Stimulated activated CD8-positive, alpha-beta memory T cell treated with anti-CD3 and anti-CD28 coated beads, Interleukin-4, amount 100 ng/mL, for 4 hours (primary cell): Measurements from ENCODE around the gene HELZ.

Source experiments
- DNase-seq, 2 donors: peaks; one replicate each; pipeline ENCODE4 v3.0.0-alpha.2; 2020; ENCODE audit warnings: low read depth in 2 of 2, low spot score in 1 of 2

HELZ gene

DNA sequence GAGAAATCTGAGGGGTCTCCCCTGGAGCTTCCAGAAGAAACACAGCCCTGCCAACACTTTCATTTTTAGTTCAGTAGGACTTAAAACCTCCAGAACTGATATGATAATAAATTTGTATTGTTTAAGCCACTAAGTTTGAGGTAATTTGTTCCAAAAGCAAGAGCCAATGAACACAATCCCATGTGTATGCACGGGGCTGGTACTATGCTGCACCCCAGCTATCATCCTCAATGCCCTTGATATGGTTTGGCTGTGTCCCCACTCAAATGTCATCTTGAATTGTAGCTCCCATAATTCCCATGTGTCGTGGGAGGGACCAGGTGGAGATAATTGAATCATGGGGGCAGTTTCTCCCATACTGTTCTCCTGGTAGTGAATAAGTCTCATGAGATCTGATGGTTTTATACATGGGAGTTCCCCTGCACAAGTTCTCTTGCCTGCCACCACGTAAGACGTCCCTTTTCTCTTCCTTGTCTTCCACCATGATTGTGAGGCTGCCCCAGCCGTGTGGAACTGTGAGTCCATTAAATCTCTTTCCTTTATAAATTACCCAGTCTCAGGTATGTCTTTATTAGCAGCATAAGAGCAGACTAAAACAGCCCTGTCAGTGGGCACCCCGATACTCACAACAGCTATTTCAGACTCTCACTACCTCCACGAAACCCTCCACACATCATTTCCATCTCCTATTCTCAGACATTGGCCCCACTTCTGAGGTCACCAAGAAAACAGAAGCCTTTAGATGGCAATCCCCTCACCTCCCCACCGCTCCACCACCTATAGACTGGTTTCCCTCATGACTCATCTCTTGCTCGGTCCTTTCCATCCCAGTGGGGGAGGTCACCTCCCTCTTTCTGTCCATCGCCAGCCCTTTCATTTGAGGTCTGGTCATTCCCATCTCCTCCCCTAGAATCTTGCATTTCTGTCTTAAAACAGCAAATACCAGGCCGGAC, 209.6 kb downstream of the HELZ start:
- DNase-seq = no peak

- no peak for DNase-seq
Measured at GRCh38 chr17:67033613-67034012, 211.4 kb downstream of the HELZ start.

- DNase-seq = no peak
Measured at GRCh38 chr17:67032985-67033384, 212.0 kb downstream of the HELZ start.

GRCh38 chr17:67032382-67032781, 212.6 kb downstream of the HELZ start:
- no peak for DNase-seq

DNA sequence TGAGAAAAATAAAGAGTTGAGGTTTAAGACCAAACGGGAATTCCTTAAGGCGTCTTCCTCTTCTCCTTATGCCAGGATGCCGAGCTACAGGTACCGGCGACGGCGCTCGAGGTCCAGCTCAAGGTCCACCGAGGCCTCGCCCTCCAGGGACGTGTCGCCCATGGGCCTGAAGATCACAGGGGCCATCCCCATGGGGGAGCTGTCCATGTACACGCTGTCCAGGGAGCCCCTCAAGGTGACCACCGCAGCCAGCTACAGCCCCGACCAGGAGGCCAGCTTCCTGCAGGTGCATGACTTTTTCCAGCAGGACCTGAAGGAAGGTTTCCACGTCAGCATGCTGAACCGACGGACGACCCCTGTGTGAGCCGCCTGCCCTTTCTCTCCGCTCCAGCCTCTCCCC, 214.4 kb downstream of the HELZ start:
- DNase-seq = no peak

- DNase-seq = no peak
Measured at GRCh38 chr17:67027031-67027628, 217.9 kb downstream of the HELZ start.

DNA sequence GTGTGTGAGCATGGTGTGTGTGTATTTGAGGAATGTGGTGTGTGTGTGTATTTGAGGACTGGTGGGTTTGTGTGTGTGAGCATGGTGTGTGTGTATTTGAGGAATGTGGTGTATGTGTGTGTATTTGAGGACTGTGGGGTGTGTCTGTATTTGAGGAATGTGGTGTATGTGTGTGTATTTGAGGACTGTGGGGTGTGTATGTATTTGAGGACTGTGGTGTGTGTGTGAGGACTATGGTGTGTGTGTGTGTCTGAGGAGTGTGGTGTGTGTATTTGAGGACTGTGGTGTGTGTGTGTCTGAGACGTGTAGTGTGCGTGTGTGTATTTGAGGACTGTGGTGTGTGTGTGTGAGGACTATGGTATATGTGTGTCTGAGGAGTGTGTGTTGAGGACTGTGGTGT, 218.7 kb downstream of the HELZ start:
- DNase-seq = no peak

DNA sequence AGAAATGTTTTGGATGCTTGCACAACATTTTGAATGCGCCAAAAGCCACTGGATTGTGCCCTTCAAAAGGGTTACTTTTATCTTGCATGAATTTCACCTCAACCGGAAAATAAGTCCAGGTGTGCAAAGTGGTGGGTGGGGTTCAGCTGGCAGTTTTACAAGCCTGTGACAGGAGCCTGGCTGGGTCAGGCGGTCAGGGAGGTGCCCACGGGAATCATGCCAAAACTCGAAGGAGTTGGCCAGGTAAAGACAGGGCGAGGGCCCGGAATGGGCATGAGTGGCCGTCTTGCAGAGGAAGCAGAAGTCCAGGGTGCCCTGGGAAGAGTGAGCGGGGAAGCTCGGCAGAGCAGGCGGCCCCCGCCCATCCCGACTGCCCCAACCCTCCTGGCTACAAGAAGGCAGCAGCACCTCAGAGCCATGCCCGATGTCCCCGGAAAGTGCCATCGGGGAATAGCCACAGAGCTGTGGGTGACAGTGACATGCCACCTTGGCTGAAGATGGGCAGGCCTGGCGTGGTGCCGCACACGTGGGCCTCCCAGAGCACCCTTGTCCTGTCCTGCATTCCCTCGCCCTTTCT, 219.7 kb downstream of the HELZ start:
- no peak for DNase-seq

- no peak for DNase-seq
Measured at GRCh38 chr17:67024736-67025135, 220.3 kb downstream of the HELZ start.

- DNase-seq = no peak
Measured at GRCh38 chr17:67022451-67022810, 222.6 kb downstream of the HELZ start.

DNA sequence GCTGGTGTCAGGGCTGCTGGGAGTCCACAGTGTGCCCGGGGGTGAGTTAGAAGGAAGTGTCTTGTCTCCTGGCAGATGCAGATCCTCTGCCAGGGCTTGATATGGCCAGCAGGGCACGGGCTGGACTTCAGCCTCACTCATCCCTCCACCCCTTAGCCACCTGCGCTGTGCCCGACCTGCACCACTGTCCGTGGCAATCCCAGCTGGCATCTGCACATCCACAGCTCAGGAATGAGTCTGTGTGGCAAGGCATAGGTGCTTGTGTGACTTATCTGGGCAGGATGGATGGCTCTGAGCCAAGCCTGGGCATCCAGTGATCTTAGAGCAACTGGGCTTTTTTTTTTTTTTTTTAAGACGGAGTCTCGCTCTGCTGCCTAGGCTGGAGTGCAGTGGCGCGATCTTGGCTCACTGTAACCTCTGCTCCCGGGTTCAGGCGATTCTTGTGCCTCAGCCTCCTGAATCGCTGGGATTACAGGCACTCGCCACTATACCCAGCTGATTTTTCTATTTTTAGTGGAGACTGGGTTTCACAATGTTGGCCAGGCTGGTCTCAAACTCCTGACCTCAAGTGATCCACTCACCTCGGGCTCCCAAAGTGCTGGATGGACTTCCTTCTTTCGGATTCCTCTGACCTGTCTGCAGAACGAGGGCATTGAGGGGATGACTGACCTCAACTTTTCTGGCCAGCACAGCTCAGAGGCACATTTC, 223.1 kb downstream of the HELZ start:
- DNase-seq = no peak

DNA sequence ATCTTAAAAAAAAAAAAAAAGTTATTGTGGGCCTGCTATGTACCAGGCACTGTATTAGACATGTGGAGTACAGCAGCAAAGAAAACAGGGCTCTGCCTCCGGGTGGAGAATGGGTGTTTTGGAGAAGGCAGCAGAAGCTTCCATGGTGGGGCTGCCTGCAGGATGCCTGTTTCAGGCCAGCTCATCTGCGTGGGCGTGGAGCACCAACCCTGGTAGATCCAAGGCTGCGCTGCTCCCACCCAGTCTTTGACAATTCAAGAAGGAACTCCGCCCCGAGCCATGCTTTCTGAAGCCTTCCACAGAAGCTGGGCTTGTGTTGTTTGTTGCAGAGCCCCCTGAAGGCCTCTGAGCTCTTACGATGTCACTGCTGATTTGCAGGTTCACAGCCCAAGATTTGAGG, 223.8 kb downstream of the HELZ start:
- DNase-seq = no peak
